Thoracic aorta (tissue), 2 donors: ENCODE measurements around the gene OR8A1. TPM values are rescaled to one million over a fixed set of nuclear protein-coding genes. Genes with fewer than 3 reads are reported as not detected.

Source experiments
- ATAC-seq: fragments of 150-250 bp; one replicate; pipeline ENCODE4 v1.8.0; 2017; ENCODE audit warnings: low read depth; ENCODE audit not compliant: insufficient number of reproducible peaks, low FRiP score
- DNase-seq: peaks from one replicate; pipeline ENCODE4 v3.0.0-alpha.2; 2020; ENCODE audit warnings: low spot score
- H3K27ac ChIP-seq, 2 donors: fragments of 200-600 bp; sonication (generic); 1 replicate in 1 of 2; 2 replicates in 1 of 2; pipeline ENCODE4 v1.5.1; 2016; ENCODE audit warnings: mild to moderate bottlenecking in 2 of 2, moderate library complexity in 2 of 2
- H3K27me3 ChIP-seq: fragments of 200-600 bp; sonication (generic); replicated peaks from 2 replicates; pipeline ENCODE4 v1.6.0; 2016; ENCODE audit warnings: mild to moderate bottlenecking; ENCODE audit not compliant: insufficient read depth
- H3K36me3 ChIP-seq: fragments of 200-600 bp; sonication (generic); one replicate; pipeline ENCODE4 v1.5.1; 2016
- H3K4me1 ChIP-seq, 2 donors: fragments of 200-600 bp; sonication (generic); 1 replicate in 1 of 2; 2 replicates in 1 of 2; pipeline versions ENCODE4 v1.5.1 to v1.6.0; 2016; ENCODE audit warnings: low read depth in 2 of 2, mild to moderate bottlenecking in 1 of 2; ENCODE audit not compliant: control insufficient read depth in 1 of 2
- H3K4me3 ChIP-seq: fragments of 200-600 bp; sonication (generic); 2 replicates; pipeline ENCODE4 v1.5.1; 2016; ENCODE audit warnings: mild to moderate bottlenecking
- H3K9me3 ChIP-seq: fragments of 200-600 bp; sonication (generic); 2 replicates; pipeline ENCODE4 v1.5.1; 2016
- CTCF ChIP-seq: fragments of 200-600 bp; sonication (generic); IDR thresholded peaks from one replicate; pipeline ENCODE4 v1.5.1; 2019; ENCODE audit warnings: antibody characterized with exemption
- total RNA-seq, 2 donors: library from RNA; depleted of rRNA; stranded (reverse); fragments of >200 nt; gene quantifications; one replicate each; pipeline versions ENCODE4 v1.1.0 to v1.2.3, GENCODE V29; 2016

The OR8A1 gene
- total RNA-seq, 2 donors from 2014 or later, result 0.81 TPM; not detected in 1

GRCh38 chr11:124578761-124579160, 9.0 kb downstream of the OR8A1 start:
- no peak overlapping the region for H3K4me3 ChIP-seq
- H3K36me3 ChIP-seq, result no peaks in the 10 kb centered on the region
- no peaks in the 10 kb centered on the region for H3K9me3 ChIP-seq
- H3K27me3 ChIP-seq, result no peaks in the 10 kb centered on the region
- H3K27ac ChIP-seq, result no peak overlapping the region
- no peaks in the 10 kb centered on the region for H3K4me1 ChIP-seq
- DNase-seq (no peak), ATAC-seq (no peak)
- no peak for TF ChIP-seq CTCF

- Histone ChIP-seq H3K36me3 (no peaks in the 10 kb centered on the region), H3K27ac (no peak overlapping the region), H3K27me3 (no peaks in the 10 kb centered on the region), H3K4me1 (no peaks in the 10 kb centered on the region), H3K9me3 (no peaks in the 10 kb centered on the region), H3K4me3 (no peak overlapping the region)
- no peak for ATAC-seq
- no peak for TF ChIP-seq CTCF
- no peak for DNase-seq
Measured at GRCh38 chr11:124581817-124582216, 12.0 kb downstream of the OR8A1 start.

DNA sequence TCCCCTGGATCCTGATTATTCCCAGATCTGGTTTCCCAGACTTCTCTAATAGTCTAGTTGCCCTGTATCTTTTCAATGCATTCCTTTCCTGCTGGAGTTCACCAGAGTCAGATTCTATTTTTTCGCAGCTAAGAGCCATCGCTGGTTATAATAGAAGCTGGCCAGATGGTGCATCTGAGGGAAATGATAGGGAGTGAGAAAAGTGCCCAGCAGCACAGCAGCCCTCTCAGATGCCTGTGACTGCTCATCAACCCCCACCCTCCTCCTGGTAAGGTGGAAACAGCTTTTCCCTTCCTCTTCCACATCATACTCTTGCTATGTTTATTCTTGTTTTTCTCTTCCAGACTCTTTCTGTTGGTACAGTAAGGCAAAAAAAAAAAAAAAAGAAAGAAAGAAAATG, 12.8 kb downstream of the OR8A1 start:
- Histone ChIP-seq H3K9me3 (no peaks in the 10 kb centered on the region), H3K4me3 (no peak overlapping the region), H3K27me3 (no peaks in the 10 kb centered on the region), H3K27ac (no peak overlapping the region), H3K4me1 (no peaks in the 10 kb centered on the region), H3K36me3 (no peaks in the 10 kb centered on the region)
- DNase-seq (no peak), ATAC-seq (no peak)
- TF ChIP-seq CTCF, result no peak

DNA sequence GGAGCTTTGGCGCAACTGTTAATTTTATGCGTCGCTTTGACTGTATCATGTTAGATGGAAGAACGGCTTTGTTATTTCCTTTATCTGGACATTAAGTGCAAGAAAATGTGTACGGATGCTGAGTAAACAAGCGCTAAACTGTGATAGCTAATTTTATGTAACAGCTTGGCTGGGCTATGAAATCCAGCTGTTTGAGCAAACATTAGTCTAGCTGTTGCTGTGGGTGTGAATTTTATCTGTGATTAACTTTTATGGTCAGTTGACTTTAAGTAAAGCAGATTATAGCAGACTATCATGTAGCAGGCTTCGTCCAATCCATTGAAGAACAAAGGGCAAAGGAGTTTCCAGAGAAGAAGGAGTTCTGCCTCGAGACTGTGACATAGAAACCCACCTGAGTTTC, 14.0 kb downstream of the OR8A1 start:
- no peak for DNase-seq
- H3K36me3 ChIP-seq, result no peaks in the 10 kb centered on the region
- no peaks in the 10 kb centered on the region for H3K9me3 ChIP-seq
- no peak for ATAC-seq
- TF ChIP-seq CTCF, result no peak
- H3K4me1 ChIP-seq, result no peaks in the 10 kb centered on the region
- no peak overlapping the region for H3K4me3 ChIP-seq
- H3K27ac ChIP-seq, result no peak overlapping the region
- no peaks in the 10 kb centered on the region for H3K27me3 ChIP-seq

DNA sequence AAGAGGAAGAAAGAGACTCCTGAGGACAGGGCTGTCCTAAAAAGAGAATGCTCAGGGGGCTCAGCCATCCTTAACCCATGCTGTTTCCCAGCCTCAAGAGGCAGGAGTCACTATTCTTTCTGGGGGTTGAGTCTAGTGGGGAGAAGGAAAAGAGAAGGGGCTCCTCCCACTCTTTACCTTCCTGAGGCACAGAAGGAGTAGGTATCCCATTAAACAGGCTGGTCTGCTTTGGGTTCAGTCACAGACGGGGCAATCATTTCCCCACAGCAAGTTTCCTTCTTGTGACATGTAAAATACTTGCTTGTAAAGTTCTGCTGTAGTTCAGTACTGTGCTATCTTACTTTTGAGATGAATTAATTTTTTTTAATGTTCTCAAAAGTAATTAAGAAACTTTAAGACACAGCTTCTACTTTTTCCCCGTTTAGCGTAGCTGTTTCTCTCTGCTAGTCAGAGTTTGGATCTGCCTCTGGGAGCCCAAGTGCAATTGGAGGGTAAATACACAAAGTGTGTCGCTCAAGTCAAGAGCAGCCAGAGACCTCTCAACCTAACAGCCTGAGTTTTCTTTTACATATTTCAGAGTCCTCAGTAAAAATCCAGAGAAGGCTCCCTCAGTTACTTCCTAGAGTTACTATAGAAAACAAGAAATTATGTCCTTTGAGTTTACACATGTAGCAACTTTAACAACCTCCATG, 15.0 kb downstream of the OR8A1 start:
- ATAC-seq (no peak), DNase-seq (no peak)
- no peak for TF ChIP-seq CTCF
- Histone ChIP-seq H3K4me3 (no peak overlapping the region), H3K9me3 (no peaks in the 10 kb centered on the region), H3K4me1 (no peaks in the 10 kb centered on the region), H3K27me3 (no peaks in the 10 kb centered on the region), H3K27ac (no peak overlapping the region), H3K36me3 (no peaks in the 10 kb centered on the region)
